Inferior parietal cortex (tissue), 1 donor: ENCODE results near the gene MCHR2.
"Not testable (repeated sequence)": the region's sequence is repeated elsewhere in the genome, so short reads cannot be mapped to it uniquely, and the experiment has no call there.

Experiments used
- DNase-seq: peaks from one replicate; pipeline ENCODE4 v3.0.0-alpha.2; 2016; ENCODE audit errors: extremely low spot score

Gene MCHR2, protein sequence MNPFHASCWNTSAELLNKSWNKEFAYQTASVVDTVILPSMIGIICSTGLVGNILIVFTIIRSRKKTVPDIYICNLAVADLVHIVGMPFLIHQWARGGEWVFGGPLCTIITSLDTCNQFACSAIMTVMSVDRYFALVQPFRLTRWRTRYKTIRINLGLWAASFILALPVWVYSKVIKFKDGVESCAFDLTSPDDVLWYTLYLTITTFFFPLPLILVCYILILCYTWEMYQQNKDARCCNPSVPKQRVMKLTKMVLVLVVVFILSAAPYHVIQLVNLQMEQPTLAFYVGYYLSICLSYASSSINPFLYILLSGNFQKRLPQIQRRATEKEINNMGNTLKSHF

DNA sequence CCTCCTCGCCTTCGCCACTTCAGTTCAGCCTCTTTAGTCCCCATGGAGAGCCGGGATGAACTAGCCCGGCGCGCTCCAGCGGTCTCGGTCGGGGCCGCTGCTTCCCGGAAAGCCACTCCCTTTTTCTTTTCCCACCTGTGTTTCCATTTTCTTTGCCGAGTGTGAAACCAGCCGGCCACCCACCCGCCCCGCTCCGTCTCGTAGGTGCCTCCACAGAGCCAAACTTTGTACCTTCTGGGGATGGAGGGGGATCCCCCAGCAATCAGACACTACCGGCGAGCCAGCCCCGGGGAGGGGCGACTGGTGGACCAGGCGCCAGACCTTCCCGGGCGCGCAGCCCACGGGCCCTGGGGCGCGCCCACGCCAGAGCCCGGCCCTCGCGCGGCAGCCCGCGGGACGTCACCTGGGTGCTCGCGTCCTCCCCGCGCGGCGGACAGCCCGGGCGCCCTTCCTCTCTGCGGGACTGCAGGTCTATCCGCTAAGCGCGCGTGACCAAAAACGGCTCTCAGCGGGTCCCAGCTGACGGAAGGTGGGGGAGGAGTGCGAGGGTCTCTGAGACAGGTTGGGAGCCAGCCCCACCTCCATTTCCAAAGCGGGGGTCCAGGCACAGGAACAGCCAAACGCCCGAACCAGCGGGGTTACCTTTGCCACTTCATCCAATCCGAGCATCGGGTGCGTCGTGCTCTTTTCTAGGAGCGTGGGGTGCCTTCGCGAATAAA, at the start of gene MCHR2:
Gene MCHR2 (minus strand): TSS at position 691 of the 719 bp plus-strand sequence. CDS start 38,076 bp downstream, outside the sequence.
- no peak for DNase-seq

DNA sequence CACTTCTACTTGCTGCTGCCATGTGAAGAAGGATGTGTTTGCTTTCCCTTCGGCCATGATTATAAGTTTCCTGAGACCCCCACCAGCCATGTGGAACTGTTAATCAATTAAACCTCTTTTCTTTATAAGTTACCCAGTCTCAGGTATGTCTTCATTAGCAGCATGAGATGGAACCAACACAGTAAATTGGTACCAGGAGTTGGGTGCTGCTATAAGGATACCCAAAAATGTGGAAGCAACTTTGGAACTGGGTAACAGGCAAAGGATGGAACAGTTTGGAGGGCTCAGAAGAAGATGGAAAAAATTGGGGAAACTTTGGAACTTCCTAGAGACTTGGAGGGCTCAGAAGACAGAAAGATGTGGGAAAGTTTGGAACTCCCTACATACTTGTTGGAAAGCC, 44.5 kb upstream of the MCHR2 start:
- DNase-seq = not testable (repeated sequence)

DNA sequence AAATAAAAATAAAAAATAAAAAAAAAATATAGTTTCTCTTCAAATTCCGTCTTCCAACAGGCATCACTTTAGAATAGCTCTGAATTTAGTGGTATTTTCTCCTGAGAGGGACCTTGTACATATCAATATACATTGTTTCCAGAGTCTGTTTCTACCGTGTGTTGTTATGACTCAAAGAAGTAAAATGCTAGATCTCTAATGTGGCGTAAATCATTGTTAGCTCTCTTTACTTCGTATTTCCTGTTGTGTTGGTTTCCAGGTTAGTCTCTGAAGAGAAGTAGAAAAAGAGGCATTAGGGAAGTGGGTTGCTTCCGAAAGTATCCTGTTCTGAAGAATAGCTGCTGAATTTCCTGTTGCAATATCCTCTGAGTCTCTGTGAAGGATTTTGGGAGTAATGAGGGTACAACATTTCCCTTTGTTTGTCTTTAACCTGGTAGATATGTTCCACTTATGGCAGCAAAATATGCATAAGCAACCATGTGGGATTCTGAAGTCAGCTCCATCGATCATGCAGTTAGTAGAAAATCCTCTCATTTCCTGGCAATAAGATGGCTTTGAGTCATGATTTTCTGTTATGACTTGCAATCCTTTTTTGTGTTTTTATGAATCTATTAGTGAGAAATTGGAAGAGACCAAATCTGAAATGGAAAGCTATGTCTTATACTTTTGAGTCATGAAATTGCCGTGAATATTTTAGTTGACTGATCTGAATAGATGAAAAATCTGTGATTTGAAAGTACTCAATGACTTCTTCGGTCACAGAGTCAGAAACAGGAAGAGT, 42.0 kb upstream of the MCHR2 start:
- DNase-seq = no peak

DNA sequence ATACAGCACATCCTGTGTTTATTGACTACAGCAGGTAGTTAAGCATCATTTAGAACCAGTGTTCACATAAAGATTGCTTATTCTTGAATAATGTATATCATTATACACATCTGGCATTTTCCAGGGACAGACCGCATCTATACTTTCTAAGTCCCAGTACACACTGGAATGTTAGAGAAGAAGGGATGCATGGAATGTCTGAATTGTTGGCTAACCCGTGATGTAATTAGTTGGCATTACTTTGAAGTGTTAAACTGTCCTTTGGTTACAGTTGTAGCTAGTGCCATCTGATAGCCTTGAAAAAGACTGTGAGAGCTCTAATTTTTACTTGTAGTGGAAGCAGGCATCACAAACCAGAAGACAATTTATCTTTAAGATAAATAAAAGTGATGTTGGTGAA, 29.8 kb upstream of the MCHR2 start:
- no peak for DNase-seq

DNA sequence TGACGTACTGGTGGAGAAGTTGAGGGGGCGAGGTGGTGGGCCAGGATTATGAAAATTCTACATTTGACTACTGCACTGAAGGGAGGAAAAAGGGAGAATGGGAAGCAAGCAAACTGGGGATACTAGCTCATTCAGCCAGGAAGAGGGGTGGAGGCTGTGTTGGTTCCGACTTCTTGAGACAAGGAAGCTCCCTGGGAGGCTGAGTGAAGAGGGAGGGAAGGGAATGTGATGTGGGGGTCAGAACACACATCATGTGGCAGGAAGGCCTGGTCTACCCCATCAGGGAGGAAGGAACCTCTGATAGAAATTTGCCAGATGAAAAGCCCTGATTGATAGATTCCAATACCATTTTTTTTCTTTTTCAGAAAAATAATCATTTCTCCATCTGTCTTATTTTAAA, 28.8 kb upstream of the MCHR2 start:
- DNase-seq = no peak

DNA sequence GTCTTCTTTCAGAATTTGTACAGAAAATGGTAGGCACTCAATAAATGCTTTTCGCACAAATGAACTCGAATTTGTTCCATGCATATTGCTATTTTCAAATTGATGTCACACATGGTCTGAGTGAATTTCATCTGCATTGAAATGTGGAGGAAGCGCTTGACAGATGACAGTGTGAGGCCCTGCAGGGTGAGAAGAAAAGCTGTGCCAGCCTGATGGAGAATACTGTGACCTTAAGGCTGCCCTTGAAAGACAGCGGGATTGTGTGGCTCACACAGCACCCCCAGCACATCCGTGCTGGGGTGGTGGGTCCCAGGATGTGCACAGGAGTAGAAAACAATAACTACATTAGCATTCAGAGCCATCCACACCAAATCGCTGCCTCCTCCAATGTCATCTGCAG, 14.8 kb upstream of the MCHR2 start:
- DNase-seq = no peak

DNA sequence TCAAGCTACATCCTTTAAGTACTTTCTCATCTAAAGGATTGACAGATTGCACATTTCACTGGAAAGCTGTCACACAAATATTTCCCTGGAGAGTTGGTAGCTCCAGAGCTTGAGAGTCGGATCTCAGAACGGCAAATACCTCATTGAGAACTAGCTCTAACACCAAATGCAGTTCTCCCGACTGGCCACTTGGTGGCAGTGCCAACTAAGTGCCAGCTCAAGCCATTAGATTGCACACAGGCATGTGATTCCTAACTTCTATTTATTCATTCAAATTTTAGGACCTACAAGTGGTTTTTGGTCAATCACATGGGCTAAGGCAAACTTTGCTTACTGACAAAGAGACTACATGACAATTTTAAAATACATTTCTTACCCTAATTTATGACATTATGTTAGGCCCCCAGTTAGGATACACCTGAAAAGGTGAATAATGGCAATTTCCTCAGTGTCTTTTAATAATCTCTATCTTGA, 7.9 kb upstream of the MCHR2 start:
- DNase-seq = peak; percentile 74

DNA sequence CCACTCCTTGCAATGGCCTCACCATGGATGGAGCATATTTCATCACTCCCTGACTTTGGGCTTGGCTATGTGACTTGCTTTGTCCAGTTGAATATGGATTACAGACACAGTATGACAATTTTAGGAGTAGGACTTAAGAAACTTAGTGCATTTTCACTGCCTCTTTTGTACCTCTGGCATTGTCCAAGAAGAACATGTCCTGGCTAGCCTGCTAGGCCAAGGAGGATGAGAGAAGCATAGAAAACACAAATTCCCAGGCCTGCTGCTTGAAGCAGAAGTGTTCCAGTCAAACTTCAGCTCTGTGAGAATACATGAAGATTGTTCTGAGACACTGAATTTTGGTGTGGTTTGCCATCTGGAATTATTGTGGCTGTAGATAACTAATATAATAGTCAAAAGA, 3.1 kb upstream of the MCHR2 start:
- no peak for DNase-seq

DNA sequence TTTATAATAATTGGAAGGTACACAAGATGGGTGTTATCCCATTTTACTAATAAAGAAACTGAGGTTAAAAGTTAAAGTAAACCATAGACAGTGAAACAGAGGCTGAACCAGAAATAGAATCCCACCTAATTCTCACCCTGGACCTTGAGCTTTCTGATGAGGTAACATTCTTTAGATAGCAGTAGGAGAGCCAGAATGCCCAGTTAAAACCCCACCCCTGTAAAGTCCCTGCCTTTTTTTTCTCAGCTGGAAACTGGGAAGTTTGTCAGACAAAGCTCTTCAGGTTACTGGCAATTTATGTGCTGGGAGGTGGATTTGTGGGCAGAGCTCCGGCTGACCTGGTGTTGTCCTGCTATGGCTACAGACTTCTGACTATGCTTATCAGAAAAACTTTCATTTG, 1.9 kb upstream of the MCHR2 start:
- no peak for DNase-seq

DNA sequence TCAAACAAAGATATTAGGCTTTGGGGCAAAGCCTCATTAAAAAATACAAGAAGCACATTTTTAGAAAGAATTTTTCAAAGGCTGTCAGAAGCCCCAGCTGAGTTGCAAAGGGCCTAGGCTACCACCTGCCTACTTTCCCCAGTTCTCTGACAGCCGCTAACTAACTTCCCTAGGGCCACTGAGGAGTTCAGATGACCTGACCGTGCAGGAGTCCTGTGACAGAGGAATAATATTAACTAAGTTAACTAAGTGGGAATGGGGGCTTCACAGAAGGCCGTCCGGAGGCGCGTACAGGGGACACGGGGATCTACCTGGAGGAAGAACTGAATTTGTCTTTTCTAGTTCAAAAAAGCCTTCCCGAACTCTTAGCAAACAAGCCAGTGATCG, 884 bp downstream of the MCHR2 start:
- no peak for DNase-seq

DNA sequence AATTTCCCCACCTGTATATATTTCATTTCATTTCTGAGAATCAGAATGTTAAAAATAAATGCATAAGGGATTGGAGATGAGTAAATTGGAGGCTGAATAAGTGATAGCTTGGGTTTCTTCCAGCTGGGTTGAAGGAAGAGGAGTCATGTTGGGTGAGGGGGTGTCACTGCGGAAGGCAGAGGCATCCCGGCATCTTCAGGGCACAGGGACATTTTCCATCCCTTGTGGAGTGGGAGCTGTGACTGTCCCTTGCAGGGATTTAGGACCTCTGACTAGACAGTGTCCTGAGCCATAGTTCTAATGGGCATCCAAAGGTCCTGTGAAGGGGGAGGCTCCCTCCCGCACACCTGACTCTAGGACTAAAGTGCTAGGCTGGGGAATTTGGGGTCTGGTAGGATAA, 2.1 kb downstream of the MCHR2 start:
- no peak for DNase-seq

DNA sequence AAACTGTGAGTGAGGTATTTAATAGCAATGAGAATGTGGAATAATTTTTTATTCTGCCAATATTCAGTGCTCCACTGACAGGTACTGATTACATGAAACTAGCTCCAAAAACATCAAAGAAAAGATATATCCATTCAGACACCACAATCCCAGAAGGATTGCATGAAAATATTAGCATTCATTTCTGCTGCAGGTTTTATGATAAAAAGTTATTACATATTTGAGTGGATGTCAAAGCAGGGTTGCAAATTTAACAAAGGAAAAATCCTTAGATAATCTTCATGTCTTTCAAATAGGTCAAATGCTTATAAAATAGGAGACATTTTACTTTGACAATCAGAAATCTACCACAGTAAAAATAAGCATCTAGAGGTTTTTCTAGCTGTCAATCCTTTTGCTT, 13.3 kb downstream of the MCHR2 start:
- DNase-seq = no peak

DNA sequence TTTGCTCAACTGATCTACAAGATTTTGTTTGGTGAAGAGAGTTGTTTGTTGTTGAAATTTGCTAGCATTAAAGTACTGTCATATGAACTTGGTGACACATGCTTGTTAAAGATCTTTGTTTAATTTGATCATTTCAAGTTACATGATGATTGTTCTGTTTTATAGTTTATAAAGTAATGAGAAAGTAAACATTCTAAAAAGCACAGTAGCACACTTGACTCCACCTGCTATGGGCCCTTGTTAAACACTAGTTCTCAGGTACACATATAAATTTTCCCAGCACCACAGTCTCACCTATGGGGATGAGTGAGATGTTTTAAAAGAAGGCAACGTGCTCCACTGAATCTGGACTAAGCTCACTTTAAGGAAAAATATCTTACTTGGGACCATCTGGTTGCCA, 14.1 kb downstream of the MCHR2 start:
- no peak for DNase-seq

DNA sequence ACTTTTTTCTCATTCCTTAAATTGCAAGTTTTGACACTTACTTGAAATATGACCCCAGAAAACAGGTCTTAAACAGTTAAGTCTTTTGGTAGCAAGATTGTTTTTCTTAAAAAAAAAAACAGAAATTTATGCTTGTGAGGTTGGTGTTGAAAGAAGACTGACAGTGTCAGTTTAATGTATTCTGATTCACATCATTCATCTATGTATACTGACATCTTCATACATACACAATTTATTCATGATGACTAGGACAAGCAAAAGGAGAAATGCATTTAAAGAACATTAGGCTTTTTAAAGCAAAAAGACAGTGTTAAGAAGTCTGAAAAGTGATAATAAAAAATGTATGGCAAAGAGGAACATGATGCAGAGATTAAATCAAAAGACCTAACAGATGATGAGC, 27.0 kb downstream of the MCHR2 start:
- no peak for DNase-seq

DNA sequence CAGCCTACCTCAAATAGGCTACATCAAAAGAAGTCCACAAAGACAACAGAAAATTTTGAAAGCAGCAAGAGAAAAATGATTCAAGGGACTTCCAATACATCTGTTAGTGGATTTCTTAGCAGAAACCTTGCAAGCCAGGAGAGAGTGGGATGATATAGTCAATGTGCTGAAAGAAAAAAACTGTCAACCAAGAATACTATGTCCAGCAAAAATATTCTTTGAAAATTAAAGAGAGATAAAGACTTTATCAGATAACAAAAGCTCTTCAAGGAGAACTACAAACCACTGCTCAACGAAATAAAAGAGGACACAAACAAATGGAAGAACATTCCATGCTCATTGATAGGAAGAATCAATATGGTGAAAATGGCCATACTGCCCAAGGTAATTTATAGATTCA, 34.0 kb downstream of the MCHR2 start:
- DNase-seq = no peak

DNA sequence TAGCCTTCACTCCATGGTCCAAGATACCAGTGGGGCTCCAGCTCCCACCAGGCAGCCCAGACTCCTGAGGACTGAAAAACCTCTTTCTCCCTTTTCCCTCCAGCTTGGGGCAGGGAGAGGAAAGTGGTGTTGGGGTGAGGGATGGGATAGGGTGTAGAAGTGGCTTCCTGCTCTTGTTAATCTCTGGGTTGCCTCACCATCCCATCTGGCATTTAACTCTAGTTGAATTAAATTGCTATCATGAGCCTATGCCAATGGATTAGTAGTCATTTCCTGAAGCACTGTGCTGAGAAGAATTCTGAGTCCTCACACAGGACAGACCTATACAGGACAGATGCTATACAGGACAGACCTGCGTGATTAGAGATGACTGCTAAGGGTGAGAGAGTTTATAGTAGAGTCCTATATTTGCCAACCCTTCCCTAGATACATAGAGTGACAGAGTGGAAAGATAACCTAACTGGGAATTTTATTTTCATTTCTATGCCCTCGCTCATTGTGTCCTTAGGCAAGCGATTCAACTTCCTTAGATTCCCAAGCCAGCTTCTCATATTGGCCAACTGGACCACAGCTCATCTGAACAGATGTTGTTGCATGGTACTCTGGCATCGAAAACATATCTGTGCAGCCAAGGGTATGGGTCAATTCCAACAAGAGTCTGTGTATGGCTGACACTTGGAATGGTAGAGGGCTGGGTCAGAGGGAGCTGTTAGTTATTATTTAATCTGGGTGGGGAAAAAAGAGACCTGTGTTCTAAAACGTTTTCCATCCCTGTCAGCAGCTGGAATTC, 42.8 kb downstream of the MCHR2 start:
- no peak for DNase-seq

DNA sequence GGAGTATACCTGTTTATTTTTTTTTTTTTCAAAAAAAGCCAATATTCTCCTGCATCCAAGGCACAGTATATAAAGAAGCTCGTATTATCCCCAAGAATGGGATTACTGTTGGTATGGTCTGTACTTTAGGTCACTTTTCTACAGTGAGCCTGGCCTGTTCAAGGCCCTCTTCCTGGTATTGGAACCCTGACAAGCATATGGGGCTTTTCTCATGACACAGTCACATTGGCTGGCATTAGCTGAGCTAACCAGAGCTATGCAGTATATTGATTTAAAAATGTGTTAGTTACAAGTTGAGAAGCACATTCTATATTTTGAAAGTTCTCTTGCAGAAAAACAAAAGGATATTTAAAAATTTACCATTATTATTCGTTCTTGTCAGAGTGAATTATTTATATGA, 48.0 kb downstream of the MCHR2 start:
- no peak for DNase-seq

DNA sequence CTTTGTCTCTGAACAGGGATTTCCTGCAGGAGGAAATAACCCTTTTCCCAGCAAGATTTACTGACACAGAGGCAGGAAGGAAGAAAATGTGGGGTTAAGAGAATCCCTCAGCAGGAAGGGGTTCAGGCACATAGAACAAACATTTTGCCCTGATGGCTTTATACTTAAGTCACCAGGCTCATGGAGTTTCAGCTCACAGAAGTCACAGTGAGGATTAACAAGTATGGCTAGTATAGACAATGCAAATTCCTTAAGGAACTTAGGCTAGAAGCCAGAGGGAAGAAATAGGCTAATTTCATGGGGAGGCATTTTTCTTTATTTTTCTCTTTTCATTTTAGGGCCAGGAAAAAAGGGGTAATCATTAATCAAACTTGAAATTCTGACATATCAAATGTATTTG, 50.2 kb downstream of the MCHR2 start:
- DNase-seq = no peak

DNA sequence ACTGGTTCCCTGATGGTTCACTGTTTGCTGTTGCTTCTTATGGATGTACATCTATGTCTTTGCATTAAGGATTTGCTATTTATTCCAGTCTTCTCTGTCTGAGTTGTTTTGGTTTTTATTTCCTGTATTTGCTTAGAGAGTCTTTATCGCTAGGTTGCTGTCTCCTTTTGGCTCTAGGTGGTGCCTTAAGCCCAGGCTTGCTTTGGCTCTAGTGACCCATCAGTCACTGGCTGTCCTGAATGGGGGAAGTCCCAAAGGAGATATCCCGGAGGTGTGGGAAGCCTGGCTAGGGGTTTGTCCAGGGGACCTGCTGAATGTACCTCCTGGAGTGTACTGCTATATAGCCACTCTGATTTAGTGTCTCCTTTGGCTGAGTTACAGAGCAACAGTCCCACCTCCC, 53.4 kb downstream of the MCHR2 start:
- DNase-seq = no peak

DNA sequence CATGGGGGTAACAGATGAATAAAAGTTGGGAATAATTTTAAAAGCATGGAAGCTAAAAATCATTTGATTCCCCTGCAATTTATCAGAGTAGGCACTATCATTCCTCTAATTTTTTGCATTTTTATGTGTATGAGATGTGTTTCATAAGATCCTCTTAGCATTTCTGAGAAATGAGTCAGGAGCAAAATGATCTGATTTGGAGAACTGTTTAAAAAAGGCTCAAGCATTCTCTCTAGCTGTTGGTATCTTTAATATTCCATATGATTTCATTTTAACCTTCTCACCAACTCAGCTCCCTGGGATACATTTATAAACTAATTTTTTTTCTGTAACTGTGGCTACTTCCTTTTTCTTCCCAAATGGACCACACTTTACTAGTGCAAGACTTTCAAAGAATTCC, 60.9 kb downstream of the MCHR2 start:
- no peak for DNase-seq

DNA sequence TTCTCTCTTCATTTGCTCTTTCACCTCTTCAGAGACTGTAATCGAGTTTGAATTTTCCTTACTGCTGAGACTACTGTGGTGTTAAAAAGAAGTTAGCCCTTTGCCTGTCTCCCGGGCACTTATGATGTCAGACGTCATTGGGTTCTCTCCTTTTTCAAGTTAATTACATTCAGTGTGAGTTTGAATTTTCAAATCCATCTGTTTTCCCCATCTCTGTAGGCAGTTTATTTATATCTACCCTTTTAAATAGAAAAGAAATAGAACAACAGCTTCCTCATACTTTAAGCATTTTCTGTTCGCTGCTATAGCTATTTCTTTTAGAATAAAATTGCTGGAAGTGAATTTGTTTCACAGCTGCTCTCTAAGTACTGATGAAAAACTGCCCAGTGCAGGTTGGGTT, 81.4 kb downstream of the MCHR2 start:
- DNase-seq = peak; percentile 56
